HEK293T (cell line): ENCODE data around the gene L3MBTL1.

Source experiments
- CTCF ChIA-PET: fragments of 350-600 bp; formaldehyde crosslinking; extraction: SDS; loops from one replicate; lab custom pipeline; 2021; ENCODE audit warnings: antibody characterized with exemption, inconsistent platforms; lab: Yijun Ruan, JAX
- POLR2A ChIA-PET: fragments of 350-600 bp; formaldehyde crosslinking; extraction: SDS; loops from one replicate; lab custom pipeline; 2020; ENCODE audit warnings: antibody characterized with exemption, inconsistent platforms; lab: Yijun Ruan, JAX
- DNase-seq: peaks from one replicate; pipeline ENCODE4 v3.0.0; 2012; ENCODE audit warnings: mixed read lengths; ENCODE audit errors: extremely low spot score
- ARNT ChIP-seq: fragments of 450-650 bp; IDR thresholded peaks from 2 replicates; pipeline ENCODE4 v1.6.1; 2017; ENCODE audit warnings: mild to moderate bottlenecking
- BHLHE40 ChIP-seq: fragments of 450-650 bp; IDR thresholded peaks from 2 replicates; pipeline ENCODE4 v1.6.1; 2016; ENCODE audit warnings: mild to moderate bottlenecking, moderate library complexity, borderline replicate concordance
- CTBP1 ChIP-seq: fragments of 450-650 bp; IDR thresholded peaks from 2 replicates; pipeline ENCODE4 v1.6.1; 2016; ENCODE audit warnings: borderline replicate concordance
- ELF4 ChIP-seq: fragments of 450-650 bp; IDR thresholded peaks from 2 replicates; pipeline ENCODE4 v1.6.1; 2017; ENCODE audit warnings: antibody characterized with exemption
- FOXA1 ChIP-seq: fragments of 450-650 bp; IDR thresholded peaks from 2 replicates; pipeline ENCODE4 v1.6.1; 2016; ENCODE audit warnings: mild to moderate bottlenecking
- FOXK2 ChIP-seq: fragments of 450-650 bp; IDR thresholded peaks from 2 replicates; pipeline ENCODE4 v1.6.1; 2016; ENCODE audit warnings: mild to moderate bottlenecking
- FOXM1 ChIP-seq: fragments of 450-650 bp; IDR thresholded peaks from 2 replicates; pipeline ENCODE4 v1.6.1; 2017; ENCODE audit warnings: mild to moderate bottlenecking, borderline replicate concordance
- HDGF ChIP-seq: fragments of 450-650 bp; IDR thresholded peaks from 2 replicates; pipeline ENCODE4 v1.6.1; 2017; ENCODE audit warnings: antibody characterized with exemption, borderline replicate concordance
- L3MBTL2 ChIP-seq: fragments of 450-650 bp; conservative IDR thresholded peaks from 2 replicates; pipeline ENCODE4 v1.6.1; 2016; ENCODE audit warnings: mild to moderate bottlenecking
- LEF1 ChIP-seq: fragments of 450-650 bp; IDR thresholded peaks from 2 replicates; pipeline ENCODE4 v1.6.1; 2017; ENCODE audit warnings: mild to moderate bottlenecking, borderline replicate concordance
- NFRKB ChIP-seq: fragments of 450-650 bp; IDR thresholded peaks from 2 replicates; pipeline ENCODE4 v1.6.1; 2016; ENCODE audit warnings: mild to moderate bottlenecking, moderate library complexity
- PKNOX1 ChIP-seq: fragments of 450-650 bp; IDR thresholded peaks from 2 replicates; pipeline ENCODE4 v1.6.1; 2016
- SP1 ChIP-seq: fragments of 450-650 bp; IDR thresholded peaks from 2 replicates; pipeline ENCODE4 v1.6.1; 2017
- SUZ12 ChIP-seq: fragments of 450-650 bp; IDR thresholded peaks from 2 replicates; pipeline ENCODE4 v1.6.1; 2016; ENCODE audit warnings: mild to moderate bottlenecking
- TARDBP ChIP-seq: fragments of 450-650 bp; IDR thresholded peaks from 2 replicates; pipeline ENCODE4 v1.6.1; 2016
- ZNF384 ChIP-seq: fragments of 450-650 bp; IDR thresholded peaks from 2 replicates; pipeline ENCODE4 v1.6.1; 2016

Gene L3MBTL1

GRCh38 chr20:43507150-43508080 lies at the start of gene L3MBTL1:
TSS of gene L3MBTL1 (plus strand) at chr20:43507697. CDS start at chr20:43513504, 5,807 bp downstream.
- TF ChIP-seq NFRKB, result no peak
- TF ChIP-seq L3MBTL2, result peak; percentile 40; the same call in 1 of the 2 replicates
- no peak for TF ChIP-seq FOXA1
- no peak for TF ChIP-seq SUZ12
- no peak for TF ChIP-seq TARDBP
- no peak for TF ChIP-seq LEF1
- no peak for TF ChIP-seq HDGF
- TF ChIP-seq ARNT, result no peak
- CTCF ChIA-PET, result no interaction called here
- DNase-seq, result peak; percentile 68
- POLR2A ChIA-PET, result interaction anchor here (1.2 to 3.1 kb wide), 2 partner anchors 41 to 51 kb away, joined by 5 to 16 read pairs; no protein-coding TSS in a partner anchor

GRCh38 chr20:43458422-43458924 lies 49.0 kb upstream of the L3MBTL1 start:
- no peak for DNase-seq
- POLR2A ChIA-PET, result interaction anchor here (0.6 to 3.4 kb wide), 14 partner anchors 8 to 1765 kb away, joined by 3 to 35 read pairs (median 6); partner anchors contain the start of gene IFT52
- TF ChIP-seq LEF1 (no peak), SP1 (no peak), PKNOX1 (no peak)
- CTCF ChIA-PET, result no interaction called here

GRCh38 chr20:43459022-43459942 lies 48.2 kb upstream of the L3MBTL1 start:
- ChIA-PET POLR2A (interaction anchor here (1.1 to 3.4 kb wide), 4 partner anchors 15 to 55 kb away, joined by 4 to 35 read pairs (median 10); no protein-coding TSS in a partner anchor), CTCF (no interaction called here)
- TF ChIP-seq ARNT (no peak), SUZ12 (no peak), TARDBP (no peak), ZNF384 (no peak), HDGF (no peak), LEF1 (no peak), FOXK2 (no peak), L3MBTL2 (no peak)
- DNase-seq, result no peak

- TF ChIP-seq HDGF, result no peak
- TF ChIP-seq FOXA1, result no peak
- TF ChIP-seq LEF1, result no peak
- no peak for TF ChIP-seq CTBP1
- no peak for TF ChIP-seq ARNT
- no peak for TF ChIP-seq FOXK2
- no peak for TF ChIP-seq FOXM1
- no peak for TF ChIP-seq TARDBP
- no peak for TF ChIP-seq SP1
- no peak for TF ChIP-seq ZNF384
- no peak for TF ChIP-seq SUZ12
- TF ChIP-seq L3MBTL2, result no peak
- TF ChIP-seq NFRKB, result no peak
- TF ChIP-seq PKNOX1, result no peak
- TF ChIP-seq ELF4, result no peak
- no peak for TF ChIP-seq BHLHE40
- CTCF ChIA-PET, result no interaction called here
Measured at GRCh38 chr20:43460172-43460829, 47.2 kb upstream of the L3MBTL1 start.

GRCh38 chr20:43460830-43461200 lies 46.7 kb upstream of the L3MBTL1 start:
- DNase-seq, result no peak
- no peak for TF ChIP-seq HDGF
- no peak for TF ChIP-seq FOXA1
- no peak for TF ChIP-seq ARNT
- no peak for TF ChIP-seq TARDBP
- TF ChIP-seq LEF1, result no peak
- TF ChIP-seq L3MBTL2, result no peak
- TF ChIP-seq FOXK2, result no peak
- no peak for TF ChIP-seq SP1
- no peak for TF ChIP-seq NFRKB
- ChIA-PET POLR2A (no interaction called here), CTCF (no interaction called here)

More at GRCh38 chr20:43460172-43460829, 47.2 kb upstream of the L3MBTL1 start:
- POLR2A ChIA-PET, result no interaction called here
- DNase-seq, result no peak
